T-cell (primary cell): ENCODE measurements around the gene TXNRD3. TPM values are rescaled to one million over a fixed set of nuclear protein-coding genes. Genes with fewer than 3 reads are reported as not detected.
"Not testable (repeated sequence)": the region's sequence is repeated elsewhere in the genome, so short reads cannot be mapped to it uniquely, and the experiment has no call there.

Experiments
- ATAC-seq, 4 experiments: fragments of 200-7000 bp in 3 of 4; fragments of 150-1000 bp in 1 of 4; cut with Tn5 transposase; replicated peaks in 1 of 4; 1 replicate in 3 of 4; 2 replicates in 1 of 4; pipeline ENCODE4 v1.10.0; 2021; ENCODE audit warnings: moderate library complexity in 3 of 4, mild to moderate bottlenecking in 2 of 4, moderate number of reproducible peaks in 1 of 4
- CTCF ChIA-PET, 2 donors: fragments of 300-600 bp; sonication (Branson Sonifier 250); formaldehyde crosslinking; loops; one replicate each; lab custom pipeline; 2022; ENCODE audit warnings: antibody characterized with exemption in 2 of 2; lab: Charles Lee
- POLR2A ChIA-PET, 2 donors: fragments of 300-600 bp; sonication (Branson Sonifier 250); formaldehyde crosslinking; loops; one replicate each; lab custom pipeline; 2022; ENCODE audit warnings: antibody characterized with exemption in 2 of 2; lab: Charles Lee
- DNase-seq, 35 experiments: peaks; one replicate each; pipeline versions ENCODE4 v3.0.0 to v3.0.0-alpha.2; 2013 to 2023
- H3K27ac ChIP-seq: one replicate; pipeline ENCODE4 v1.5.1; 2013; ENCODE audit warnings: low read length
- H3K27me3 ChIP-seq, 2 experiments: replicated peaks in 1 of 2; 1 replicate in 1 of 2; 2 replicates in 1 of 2; pipeline versions ENCODE4 v1.6.1 to v1.7.0; 2013; ENCODE audit warnings: low read length in 1 of 2, mixed read lengths in 1 of 2; ENCODE audit not compliant: control insufficient read depth in 2 of 2, insufficient read depth in 2 of 2; ENCODE audit errors: extremely low read depth in 1 of 2
- H3K36me3 ChIP-seq, 2 donors: 1 replicate in 1 of 2; 2 replicates in 1 of 2; pipeline versions ENCODE4 v1.6.1 to v1.7.0; 2013; ENCODE audit warnings: low read length in 1 of 2; ENCODE audit not compliant: control insufficient read depth in 2 of 2, insufficient read depth in 1 of 2; ENCODE audit errors: extremely low read depth in 1 of 2
- H3K4me1 ChIP-seq, 2 experiments: 1 replicate in 1 of 2; 2 replicates in 1 of 2; pipeline versions ENCODE4 v1.6.1 to v1.7.0; 2013; ENCODE audit warnings: low read length in 2 of 2, mixed read lengths in 1 of 2; ENCODE audit not compliant: insufficient read depth in 2 of 2, control insufficient read depth in 1 of 2; ENCODE audit errors: extremely low read depth in 1 of 2
- H3K4me3 ChIP-seq, 2 donors: 1 replicate in 1 of 2; 2 replicates in 1 of 2; pipeline versions ENCODE4 v1.5.1 to v1.7.0; 2013; ENCODE audit warnings: mild to moderate bottlenecking in 2 of 2, low read length in 1 of 2, moderate library complexity in 1 of 2; ENCODE audit not compliant: control insufficient read depth in 1 of 2; ENCODE audit errors: extremely low read depth in 1 of 2
- H3K9me3 ChIP-seq: 2 replicates; pipeline ENCODE4 v1.7.0; 2013
- H3K27ac Mint-ChIP-seq, 2 donors: one replicate each; pipeline ENCODE4 v1.8.0; 2020 to 2021; ENCODE audit warnings: mild to moderate bottlenecking in 2 of 2, mixed read lengths in 2 of 2
- H3K27me3 Mint-ChIP-seq, 2 donors: one replicate each; pipeline ENCODE4 v1.8.0; 2021 to 2022; ENCODE audit warnings: mixed read lengths in 2 of 2
- H3K36me3 Mint-ChIP-seq: one replicate; pipeline ENCODE4 v1.8.0; 2021; ENCODE audit warnings: mixed read lengths
- H3K4me1 Mint-ChIP-seq, 3 donors: one replicate each; pipeline ENCODE4 v1.8.0; 2020 to 2022; ENCODE audit warnings: mixed read lengths in 3 of 3, mild to moderate bottlenecking in 1 of 3
- H3K4me3 Mint-ChIP-seq, 3 donors: one replicate each; pipeline ENCODE4 v1.8.0; 2020 to 2022; ENCODE audit warnings: mild to moderate bottlenecking in 3 of 3, mixed read lengths in 3 of 3, moderate library complexity in 3 of 3
- H3K9me3 Mint-ChIP-seq, 3 donors: one replicate each; pipeline ENCODE4 v1.8.0; 2020 to 2022; ENCODE audit warnings: mixed read lengths in 3 of 3
- WGBS: methylation state at CpG from one replicate; pipeline ENCODE4 v1.1.5; 2013; ENCODE audit warnings: missing lambda C conversion rate; ENCODE audit not compliant: insufficient coverage; 5-methylcytosine and 5-hydroxymethylcytosine counted together
- total RNA-seq, 35 experiments: library from RNA in 6 of 35; stranded (reverse) in 6 of 35; fragments of 120-200 nt in 1 of 35; gene quantifications; one replicate each; pipeline versions ENCODE4 v1.2.1 to v1.2.4 and lab custom pipeline; 2013 to 2026

TXNRD3 gene
- total RNA-seq, 5 donors from 2014 or later (not counting 1 experiment from before 2014, with no cell fraction given): 2.0 to 4.8 (median 4.0) TPM

GRCh38 chr3:126638790-126639189 is 16.1 kb downstream of the TXNRD3 start:
- WGBS: 83% methylated on average over 1 of the region's 1 CpG
- ChIA-PET CTCF (no interaction called here), POLR2A (no interaction called here)
- Histone ChIP-seq H3K4me1 (no peaks in the 10 kb centered on the region), H3K27me3 (no peaks in the 10 kb centered on the region), H3K4me3 (no peak overlapping the region), H3K9me3 (no peaks in the 10 kb centered on the region), H3K36me3 (no peaks in the 10 kb centered on the region), H3K27ac (no peak overlapping the region)
- peaks cover 0 to 3% of the 10 kb centered on the region in 2 donors for H3K27me3 Mint-ChIP-seq
- ATAC-seq (no peak), DNase-seq (no peak)
- H3K4me1 Mint-ChIP-seq: no peaks in the 10 kb centered on the region
- H3K27ac Mint-ChIP-seq: no peak overlapping the region
- H3K36me3 Mint-ChIP-seq: peaks cover 10% of the 10 kb centered on the region
- H3K9me3 Mint-ChIP-seq: no peaks in the 10 kb centered on the region
- H3K4me3 Mint-ChIP-seq: no peak overlapping the region

GRCh38 chr3:126636436-126636835 is 18.5 kb downstream of the TXNRD3 start:
- no peak overlapping the region for H3K4me3 ChIP-seq
- Mint-ChIP-seq H3K27me3 (peaks cover 0 to 3% of the 10 kb centered on the region in 2 donors), H3K36me3 (peaks cover 3% of the 10 kb centered on the region), H3K4me1 (no peaks in the 10 kb centered on the region), H3K4me3 (no peak overlapping the region), H3K27ac (no peak overlapping the region), H3K9me3 (no peaks in the 10 kb centered on the region)
- no peaks in the 10 kb centered on the region for H3K4me1 ChIP-seq
- DNase-seq (no peak), ATAC-seq (no peak)
- WGBS: no CpG with 5 or more reads among the region's 2 CpGs
- H3K9me3 ChIP-seq: no peaks in the 10 kb centered on the region
- CTCF ChIA-PET: interaction anchor here (0.6 to 0.7 kb wide), 2 partner anchors 19 to 581 kb away, joined by 3 read pairs; partner anchors contain the start of gene TXNRD3 (in 1 of the 2)
- no peaks in the 10 kb centered on the region for H3K27me3 ChIP-seq
- no peaks in the 10 kb centered on the region for H3K36me3 ChIP-seq
- POLR2A ChIA-PET: no interaction called here
- H3K27ac ChIP-seq: no peak overlapping the region

GRCh38 chr3:126634803-126635202 is 20.1 kb downstream of the TXNRD3 start:
- H3K4me1 Mint-ChIP-seq: peaks cover 2 to 6% (median 4%) of the 10 kb centered on the region in 3 donors
- H3K27me3 Mint-ChIP-seq: no peaks in the 10 kb centered on the region
- ChIA-PET CTCF (no interaction called here), POLR2A (no interaction called here)
- Histone ChIP-seq H3K9me3 (no peaks in the 10 kb centered on the region), H3K27ac (no peak overlapping the region), H3K4me1 (no peaks in the 10 kb centered on the region), H3K36me3 (no peaks in the 10 kb centered on the region), H3K27me3 (no peaks in the 10 kb centered on the region), H3K4me3 (no peak overlapping the region)
- no peaks in the 10 kb centered on the region for H3K36me3 Mint-ChIP-seq
- H3K4me3 Mint-ChIP-seq: no peak overlapping the region
- H3K27ac Mint-ChIP-seq: no peak overlapping the region
- WGBS: 77% methylated on average over 4 of the region's 5 CpGs
- DNase-seq (no peak), ATAC-seq (no peak)
- H3K9me3 Mint-ChIP-seq: no peaks in the 10 kb centered on the region

GRCh38 chr3:126630020-126630419 is 24.9 kb downstream of the TXNRD3 start:
- ChIA-PET POLR2A (no interaction called here), CTCF (no interaction called here)
- no peak for ATAC-seq

GRCh38 chr3:126625735-126626134 is 29.2 kb downstream of the TXNRD3 start:
- CTCF ChIA-PET, H3K36me3 Mint-ChIP-seq: not testable (repeated sequence)

More at GRCh38 chr3:126630020-126630419, 24.9 kb downstream of the TXNRD3 start:
- Histone ChIP-seq H3K9me3 (no peaks in the 10 kb centered on the region), H3K27me3 (no peaks in the 10 kb centered on the region), H3K27ac (no peak overlapping the region), H3K4me3 (no peak overlapping the region), H3K4me1 (no peaks in the 10 kb centered on the region), H3K36me3 (no peaks in the 10 kb centered on the region)
- no peak overlapping the region for H3K4me3 Mint-ChIP-seq
- H3K9me3 Mint-ChIP-seq: no peaks in the 10 kb centered on the region
- no peak for DNase-seq
- H3K27ac Mint-ChIP-seq: peak overlapping the region in 1 of 2 donors; percentile 7
- H3K36me3 Mint-ChIP-seq: no peaks in the 10 kb centered on the region
- H3K4me1 Mint-ChIP-seq: peaks cover 3 to 13% (median 7%) of the 10 kb centered on the region in 3 donors
- WGBS: 87% methylated on average over 2 of the region's 2 CpGs
- no peaks in the 10 kb centered on the region for H3K27me3 Mint-ChIP-seq

GRCh38 chr3:126622694-126623093 is 32.2 kb downstream of the TXNRD3 start:
- no peaks in the 10 kb centered on the region for H3K4me1 ChIP-seq
- no peak for DNase-seq
- H3K4me1 Mint-ChIP-seq: no peaks in the 10 kb centered on the region
- CTCF ChIA-PET: no interaction called here
- no peaks in the 10 kb centered on the region for H3K36me3 ChIP-seq
- POLR2A ChIA-PET: no interaction called here
- no peak overlapping the region for H3K27ac ChIP-seq
- ATAC-seq: no peak
- H3K27me3 ChIP-seq: no peaks in the 10 kb centered on the region
- H3K9me3 Mint-ChIP-seq: no peaks in the 10 kb centered on the region
- H3K27ac Mint-ChIP-seq: no peak overlapping the region
- no peaks in the 10 kb centered on the region for H3K9me3 ChIP-seq
- no CpG with 5 or more reads among the region's 1 CpG for WGBS
- no peak overlapping the region for H3K4me3 ChIP-seq
- H3K4me3 Mint-ChIP-seq: no peak overlapping the region
- no peaks in the 10 kb centered on the region for H3K27me3 Mint-ChIP-seq
- H3K36me3 Mint-ChIP-seq: no peaks in the 10 kb centered on the region

More at GRCh38 chr3:126625735-126626134, 29.2 kb downstream of the TXNRD3 start:
- POLR2A ChIA-PET, H3K4me1 ChIP-seq, H3K27me3 Mint-ChIP-seq, H3K9me3 ChIP-seq, H3K4me3 Mint-ChIP-seq, H3K27ac Mint-ChIP-seq, ATAC-seq, H3K36me3 ChIP-seq, H3K9me3 Mint-ChIP-seq, H3K27me3 ChIP-seq, H3K4me3 ChIP-seq, H3K27ac ChIP-seq, DNase-seq: not testable (repeated sequence)
- H3K4me1 Mint-ChIP-seq: peaks cover 3 to 13% (median 7%) of the 10 kb centered on the region in 3 donors
- WGBS: 60% methylated on average over 1 of the region's 3 CpGs
